SKM-1 treated with dmso at 0.1 percent for 144 hours (cell line): ENCODE data around the gene KRTAP9-9.
"Not testable (repeated sequence)": the region's sequence is repeated elsewhere in the genome, so short reads cannot be mapped to it uniquely, and the experiment has no call there.

Experiments used
- DNase-seq: peaks from one replicate; lab custom pipeline; 2025; ENCODE audit not compliant: unreplicated experiment; lab: John Stamatoyannopoulos, UW

KRTAP9-9 gene

GRCh38 chr17:41255381-41256290, at the start of gene KRTAP9-9:
Gene KRTAP9-9 (plus strand): TSS chr17:41255384.
- not testable (repeated sequence) for DNase-seq

GRCh38 chr17:41211845-41212466, 43.2 kb upstream of the KRTAP9-9 start:
- no peak for DNase-seq

DNA sequence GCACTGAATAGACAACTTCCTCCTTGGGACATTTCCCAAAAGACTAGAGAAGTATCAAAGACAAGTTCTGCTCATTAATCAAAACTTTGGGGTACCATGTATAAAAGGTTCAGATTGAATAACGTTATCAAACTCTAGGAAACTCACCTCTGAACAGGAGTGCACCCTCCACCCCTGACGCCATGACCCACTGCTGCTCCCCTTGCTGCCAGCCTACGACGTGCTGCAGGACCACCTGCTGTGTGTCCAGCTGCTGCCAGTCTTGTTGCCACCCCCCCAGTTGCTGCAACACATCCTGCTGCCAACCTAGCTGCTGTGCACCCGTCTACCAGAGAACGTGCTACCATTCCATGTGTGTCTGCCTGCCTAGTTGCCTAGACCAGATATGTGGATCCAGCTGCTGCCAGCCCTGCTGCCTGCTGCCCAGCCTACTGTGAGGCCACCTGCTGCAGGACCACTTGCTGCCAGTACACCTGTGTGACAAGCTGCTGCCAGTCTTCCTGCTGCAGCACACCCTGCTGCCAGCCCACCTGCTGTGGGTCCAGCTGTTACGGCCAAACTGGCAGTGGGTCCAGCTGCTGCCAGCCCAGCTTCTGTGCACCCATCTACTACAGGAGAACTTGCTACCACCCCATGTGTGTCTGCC, 42.5 kb upstream of the KRTAP9-9 start:
- DNase-seq: no peak

DNA sequence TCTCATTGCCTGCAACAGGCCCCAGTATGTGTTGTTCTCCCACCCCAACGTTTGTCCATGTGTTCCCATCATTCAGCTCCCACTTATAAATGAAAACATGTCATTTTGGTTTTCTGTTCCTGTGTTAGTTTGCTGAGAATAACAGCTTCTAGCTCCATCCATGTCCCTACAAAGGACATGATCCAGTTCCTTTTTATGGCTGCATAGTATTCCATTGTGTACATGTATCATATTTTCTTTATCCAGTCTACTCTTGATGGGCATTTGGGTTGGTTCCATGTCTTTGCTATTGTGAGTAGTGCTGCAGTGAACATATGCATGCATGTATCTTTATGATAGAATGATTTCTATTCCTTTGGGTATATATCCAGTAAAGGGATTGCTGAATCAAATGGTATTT, 39.5 kb upstream of the KRTAP9-9 start:
- no peak for DNase-seq

- DNase-seq: no peak
Measured at GRCh38 chr17:41223821-41224220, 31.4 kb upstream of the KRTAP9-9 start.

DNA sequence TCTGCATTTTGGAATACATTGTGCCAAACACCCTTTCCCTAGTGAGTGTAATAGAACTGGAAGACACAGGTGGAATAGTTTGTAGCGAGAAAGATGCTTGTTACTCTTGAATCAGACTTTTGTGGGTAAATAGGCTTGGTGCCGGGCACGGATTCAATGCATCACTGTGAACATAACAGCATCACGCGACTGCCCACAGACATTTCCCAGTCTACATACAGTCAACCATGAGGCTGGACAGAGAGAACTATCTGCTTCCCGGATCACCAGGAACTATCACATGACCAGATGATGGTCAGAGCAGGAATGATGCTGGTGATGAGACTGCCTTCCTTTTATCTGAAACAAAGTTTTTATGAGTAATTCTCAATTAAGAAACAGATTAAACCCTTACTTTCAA, 29.1 kb upstream of the KRTAP9-9 start:
- no peak for DNase-seq

DNA sequence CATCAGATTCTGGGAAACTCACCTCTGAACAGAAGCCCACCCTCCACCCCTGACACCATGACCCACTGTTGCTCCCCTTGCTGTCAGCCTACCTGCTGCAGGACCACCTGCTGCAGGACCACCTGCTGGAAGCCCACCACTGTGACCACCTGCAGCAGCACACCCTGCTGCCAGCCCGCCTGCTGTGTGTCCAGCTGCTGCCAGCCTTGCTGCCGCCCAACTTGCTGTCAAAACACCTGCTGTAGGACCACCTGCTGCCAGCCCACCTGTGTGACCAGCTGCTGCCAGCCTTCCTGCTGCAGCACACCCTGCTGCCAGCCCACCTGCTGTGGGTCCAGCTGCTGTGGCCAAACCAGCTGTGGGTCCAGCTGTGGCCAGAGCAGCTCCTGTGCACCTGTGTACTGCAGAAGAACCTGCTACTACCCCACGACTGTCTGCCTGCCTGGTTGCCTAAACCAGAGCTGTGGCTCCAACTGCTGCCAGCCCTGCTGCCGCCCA, 28.5 kb upstream of the KRTAP9-9 start, which contains the start of gene KRTAP9-2:
Gene KRTAP9-2, plus strand, starts transcription at position 51 of the 498 bp plus-strand sequence. Its CDS starts 7 bp downstream, at position 58.
- not testable (repeated sequence) for DNase-seq

GRCh38 chr17:41230094-41230493, 25.1 kb upstream of the KRTAP9-9 start:
- DNase-seq: no peak

DNA sequence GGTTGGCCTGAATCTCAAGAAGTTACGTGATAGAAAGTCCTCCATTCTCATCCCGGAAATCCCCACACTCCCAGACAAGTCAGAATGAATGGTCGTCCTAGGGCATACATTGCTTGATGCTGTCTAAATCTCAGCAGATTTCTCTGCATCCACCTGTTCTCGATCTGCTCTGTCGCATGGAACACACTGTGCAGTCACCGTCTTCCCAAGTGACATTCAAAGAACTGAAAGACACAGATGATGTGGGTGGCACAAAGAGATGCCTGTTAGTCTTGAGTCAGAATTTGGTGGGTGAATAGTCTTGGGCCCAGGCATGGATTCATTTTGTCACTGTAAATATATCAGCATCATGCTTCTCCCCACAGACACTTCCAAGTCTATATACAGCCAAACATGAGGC, 23.5 kb upstream of the KRTAP9-9 start:
- DNase-seq: no peak

DNA sequence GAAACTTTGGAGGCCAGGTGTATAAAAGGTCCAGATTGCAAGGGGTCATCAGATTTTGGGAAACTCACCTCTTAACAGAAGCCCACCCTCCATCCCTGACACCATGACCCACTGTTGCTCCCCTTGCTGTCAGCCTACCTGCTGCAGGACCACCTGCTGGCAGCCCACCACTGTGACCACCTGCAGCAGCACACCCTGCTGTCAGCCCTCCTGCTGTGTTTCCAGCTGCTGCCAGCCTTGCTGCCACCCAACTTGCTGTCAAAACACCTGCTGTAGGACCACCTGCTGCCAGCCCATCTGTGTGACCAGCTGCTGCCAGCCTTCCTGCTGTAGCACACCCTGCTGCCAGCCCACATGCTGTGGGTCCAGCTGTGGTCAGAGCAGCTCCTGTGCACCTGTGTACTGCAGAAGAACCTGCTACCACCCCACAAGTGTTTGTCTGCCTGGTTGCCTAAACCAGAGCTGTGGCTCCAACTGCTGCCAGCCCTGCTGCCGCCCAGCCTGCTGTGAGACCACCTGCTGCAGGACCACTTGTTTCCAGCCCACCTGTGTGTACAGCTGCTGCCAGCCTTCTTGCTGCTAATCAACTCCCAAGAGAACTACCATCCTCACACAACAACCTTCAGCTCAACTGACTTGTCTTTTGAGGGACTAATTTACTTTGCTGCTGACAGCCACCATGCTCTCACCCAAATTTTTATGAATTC, 22.6 kb upstream of the KRTAP9-9 start, which contains the start of gene KRTAP9-3:
Gene KRTAP9-3, plus strand, starts transcription at position 51 of the 707 bp plus-strand sequence. Its CDS starts 53 bp downstream, at position 104.
- DNase-seq: not testable (repeated sequence)

DNA sequence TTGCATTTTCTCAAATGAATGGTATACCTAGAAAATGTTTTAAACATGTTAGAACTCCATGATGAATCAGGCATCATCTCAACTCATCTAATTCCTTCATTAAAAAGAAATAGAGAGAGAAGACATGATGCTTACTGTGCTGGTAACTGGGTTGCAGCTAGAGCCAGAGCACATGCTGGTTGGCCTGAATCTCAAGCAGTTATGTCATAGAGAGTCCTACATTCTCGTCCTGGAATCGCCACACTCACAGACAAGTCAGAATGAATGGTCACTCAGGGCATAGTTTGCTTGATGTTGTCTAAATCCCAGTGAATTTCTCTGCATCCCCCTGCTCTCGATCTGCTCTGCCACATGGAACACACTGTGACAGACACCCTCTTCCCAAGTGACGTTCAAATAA, 18.1 kb upstream of the KRTAP9-9 start:
- not testable (repeated sequence) for DNase-seq

- not testable (repeated sequence) for DNase-seq
Measured at GRCh38 chr17:41237949-41238437, 17.2 kb upstream of the KRTAP9-9 start, which contains the start of gene KRTAP9-8. Gene KRTAP9-8 (plus strand): TSS chr17:41237999. CDS start chr17:41238052, 53 bp downstream.

GRCh38 chr17:41246995-41247787, 8.0 kb upstream of the KRTAP9-9 start:
- DNase-seq: not testable (repeated sequence)

- not testable (repeated sequence) for DNase-seq
Measured at GRCh38 chr17:41249637-41250240, 5.4 kb upstream of the KRTAP9-9 start, which contains the start of gene KRTAP9-4. Gene KRTAP9-4 (plus strand): TSS chr17:41249687. CDS start chr17:41249721, 34 bp downstream.

DNA sequence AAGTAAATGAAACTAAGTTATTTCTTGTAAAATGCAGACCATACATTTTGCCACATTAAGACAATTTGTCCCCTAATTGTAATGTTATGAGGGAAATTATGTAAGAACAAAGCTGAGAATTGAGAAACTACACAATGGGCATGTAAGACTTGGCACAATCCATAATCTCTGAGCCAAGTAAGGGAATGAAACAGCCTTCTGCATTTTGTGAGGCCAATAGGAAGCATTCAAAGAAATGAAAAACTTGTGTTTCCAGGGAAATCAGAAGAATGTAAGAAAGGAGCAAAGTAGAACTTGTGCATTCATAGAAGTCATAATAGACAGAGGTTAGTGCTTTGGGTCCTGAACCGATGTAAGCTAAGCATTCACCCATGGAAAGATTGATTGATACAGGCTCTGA, 3.9 kb upstream of the KRTAP9-9 start:
- DNase-seq: no peak

DNA sequence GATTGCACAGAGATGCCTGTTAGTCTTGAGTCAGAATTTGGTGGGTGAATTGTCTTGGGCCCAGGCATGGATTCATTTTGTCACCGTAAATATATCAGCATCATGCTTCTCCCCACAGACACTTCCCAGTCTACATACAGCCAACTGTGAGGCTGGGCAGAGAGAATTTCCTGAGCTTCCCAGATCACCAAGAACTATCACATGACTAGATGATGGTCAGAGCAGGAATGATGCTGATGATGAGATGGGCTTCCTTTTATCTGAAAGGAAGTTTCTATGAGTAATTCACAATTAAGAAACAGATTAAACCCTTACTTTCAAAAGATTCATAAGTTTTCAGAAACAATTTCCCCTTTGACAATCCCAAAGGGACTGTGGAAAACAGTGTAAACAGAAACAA, 323 bp upstream of the KRTAP9-9 start:
- no peak for DNase-seq

DNA sequence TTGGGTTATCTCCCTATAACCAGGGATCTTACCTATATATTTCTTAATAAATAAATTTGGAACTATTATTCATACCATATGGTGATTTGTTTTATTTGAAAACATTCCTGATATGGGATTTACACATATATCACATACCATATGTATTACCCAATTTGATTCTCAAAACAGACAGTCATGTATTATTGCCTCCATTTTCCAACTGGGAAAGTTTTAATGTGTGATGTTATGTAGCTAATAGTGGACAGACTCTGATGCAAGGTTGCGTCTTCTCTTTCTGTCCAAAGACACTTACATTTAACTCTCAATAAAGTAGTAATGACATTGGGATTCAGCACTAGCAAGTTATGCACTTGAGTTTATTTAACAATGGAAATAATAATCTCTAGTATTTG, 1.1 kb downstream of the KRTAP9-9 start:
- DNase-seq: no peak

GRCh38 chr17:41258406-41258805, 3.2 kb downstream of the KRTAP9-9 start:
- DNase-seq: no peak

DNA sequence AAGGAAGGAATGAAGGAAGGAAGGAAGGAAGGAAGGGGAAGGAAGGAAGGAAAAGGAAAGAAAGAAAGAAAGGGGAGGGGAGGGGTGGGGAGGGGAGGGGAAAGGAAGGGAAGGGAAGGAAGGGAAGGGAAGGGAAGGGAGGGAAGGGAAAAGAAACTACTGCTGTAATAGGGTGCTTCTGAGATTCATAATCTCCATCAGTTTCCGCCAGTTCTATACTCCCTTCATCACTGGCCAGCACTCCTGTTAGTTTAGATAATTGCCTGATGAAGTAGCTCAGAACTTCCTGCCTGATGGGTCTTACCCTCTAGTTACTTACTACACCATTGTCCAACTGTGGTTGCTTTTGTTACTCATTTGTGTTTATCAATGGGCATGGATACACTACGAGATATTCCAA, 8.0 kb downstream of the KRTAP9-9 start:
- DNase-seq: no peak
